NB4 (cell line): Measurements from ENCODE around the gene ITPR2.

Source experiments
- DNase-seq: peaks from one replicate; pipeline ENCODE4 v3.0.0; 2010; ENCODE audit warnings: low read depth
- H3K4me3 ChIP-seq: one replicate; pipeline ENCODE4 v1.5.1; 2011; ENCODE audit warnings: mild to moderate bottlenecking, low read depth, low read length, moderate library complexity
- MYC ChIP-seq: IDR thresholded peaks from 2 replicates; pipeline ENCODE4 v1.6.1; 2011; ENCODE audit warnings: low read depth, low read length
- POLR2A ChIP-seq: IDR thresholded peaks from 2 replicates; pipeline ENCODE4 v1.6.1; 2011; ENCODE audit warnings: mild to moderate bottlenecking; ENCODE audit not compliant: insufficient read length; ENCODE audit errors: extremely low read depth
- TF ChIP-seq, protein P1 (sequence below): IDR thresholded peaks from 2 replicates; pipeline ENCODE4 v1.6.1; 2011; ENCODE audit warnings: low read depth, low read length
- TF ChIP-seq, protein P2 (sequence below): IDR thresholded peaks from one replicate; pipeline ENCODE4 v1.5.1; 2012; ENCODE audit warnings: low read depth, low read length

The ITPR2 gene

DNA sequence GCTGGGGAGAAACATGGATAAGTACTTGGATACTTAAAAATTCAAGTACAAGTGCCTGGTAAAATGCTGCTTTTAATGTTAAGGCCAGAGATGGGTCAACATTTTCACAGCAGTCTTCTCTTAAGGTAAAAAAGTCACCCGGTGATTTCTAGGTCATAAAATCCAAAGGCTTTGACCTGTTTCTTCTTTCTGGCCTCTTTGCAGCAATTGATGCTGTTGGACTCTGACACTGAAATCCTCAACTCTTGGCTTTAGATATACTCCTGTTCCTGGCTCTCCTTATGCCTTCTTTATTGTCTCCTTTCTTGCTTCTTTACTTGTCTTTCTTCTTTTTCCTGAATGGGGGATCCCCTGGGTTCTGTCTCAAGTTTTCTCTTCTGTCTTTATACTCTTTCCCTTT, 448.5 kb downstream of the ITPR2 start:
- no peak for DNase-seq
- H3K4me3 ChIP-seq, result no peak overlapping the region
- TF ChIP-seq, protein P1, sequence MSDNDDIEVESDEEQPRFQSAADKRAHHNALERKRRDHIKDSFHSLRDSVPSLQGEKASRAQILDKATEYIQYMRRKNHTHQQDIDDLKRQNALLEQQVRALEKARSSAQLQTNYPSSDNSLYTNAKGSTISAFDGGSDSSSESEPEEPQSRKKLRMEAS, result no peak
- no peak for TF ChIP-seq POLR2A
- TF ChIP-seq, protein P2, sequence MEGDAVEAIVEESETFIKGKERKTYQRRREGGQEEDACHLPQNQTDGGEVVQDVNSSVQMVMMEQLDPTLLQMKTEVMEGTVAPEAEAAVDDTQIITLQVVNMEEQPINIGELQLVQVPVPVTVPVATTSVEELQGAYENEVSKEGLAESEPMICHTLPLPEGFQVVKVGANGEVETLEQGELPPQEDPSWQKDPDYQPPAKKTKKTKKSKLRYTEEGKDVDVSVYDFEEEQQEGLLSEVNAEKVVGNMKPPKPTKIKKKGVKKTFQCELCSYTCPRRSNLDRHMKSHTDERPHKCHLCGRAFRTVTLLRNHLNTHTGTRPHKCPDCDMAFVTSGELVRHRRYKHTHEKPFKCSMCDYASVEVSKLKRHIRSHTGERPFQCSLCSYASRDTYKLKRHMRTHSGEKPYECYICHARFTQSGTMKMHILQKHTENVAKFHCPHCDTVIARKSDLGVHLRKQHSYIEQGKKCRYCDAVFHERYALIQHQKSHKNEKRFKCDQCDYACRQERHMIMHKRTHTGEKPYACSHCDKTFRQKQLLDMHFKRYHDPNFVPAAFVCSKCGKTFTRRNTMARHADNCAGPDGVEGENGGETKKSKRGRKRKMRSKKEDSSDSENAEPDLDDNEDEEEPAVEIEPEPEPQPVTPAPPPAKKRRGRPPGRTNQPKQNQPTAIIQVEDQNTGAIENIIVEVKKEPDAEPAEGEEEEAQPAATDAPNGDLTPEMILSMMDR, result no peak

DNA sequence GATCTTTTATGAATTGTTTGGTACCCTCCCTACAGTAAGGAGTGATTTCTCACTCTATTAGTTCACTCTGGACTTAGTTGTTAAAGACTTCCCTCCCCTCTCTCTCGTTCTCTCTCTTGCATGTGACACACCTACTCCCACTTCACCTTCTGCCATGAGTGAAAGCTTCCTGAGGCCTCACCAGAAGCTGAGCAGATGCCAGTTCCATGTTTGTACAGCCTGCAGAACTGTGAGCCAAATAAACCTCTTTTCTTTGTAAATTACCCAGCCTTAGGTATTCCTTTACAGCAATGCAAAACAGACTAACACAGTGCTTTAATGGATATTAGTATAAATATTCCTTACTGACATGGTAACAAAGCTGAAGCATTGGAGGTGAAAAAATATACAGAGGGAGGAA, 450.0 kb downstream of the ITPR2 start:
- DNase-seq, result no peak
- H3K4me3 ChIP-seq, result no peak overlapping the region
- TF ChIP-seq POLR2A, result no peak
- TF ChIP-seq, protein P2, result no peak
- TF ChIP-seq MYC, result no peak

DNA sequence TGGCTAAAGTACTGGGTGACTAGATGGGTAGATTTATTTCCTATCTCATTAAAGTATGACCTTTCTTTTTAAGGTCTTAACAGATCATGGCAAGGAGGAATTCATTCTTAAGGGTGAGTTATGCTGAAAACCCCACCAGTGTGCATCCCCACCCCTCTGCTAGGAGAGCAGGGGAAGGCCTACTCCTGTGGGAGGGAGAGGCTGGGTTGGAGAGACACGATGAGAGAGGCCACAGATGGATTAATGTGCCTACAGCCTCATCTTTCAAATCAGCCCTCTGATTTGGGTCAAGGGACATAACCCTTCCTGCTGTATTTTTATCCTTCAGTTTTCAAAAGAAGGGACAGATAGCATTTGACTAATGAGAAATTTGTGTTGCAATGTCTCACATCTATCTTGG, 452.1 kb downstream of the ITPR2 start:
- DNase-seq, result no peak
- TF ChIP-seq POLR2A (no peak), MYC (no peak)
- TF ChIP-seq, protein P2, result no peak
- TF ChIP-seq, protein P1, result no peak
- no peak overlapping the region for H3K4me3 ChIP-seq

DNA sequence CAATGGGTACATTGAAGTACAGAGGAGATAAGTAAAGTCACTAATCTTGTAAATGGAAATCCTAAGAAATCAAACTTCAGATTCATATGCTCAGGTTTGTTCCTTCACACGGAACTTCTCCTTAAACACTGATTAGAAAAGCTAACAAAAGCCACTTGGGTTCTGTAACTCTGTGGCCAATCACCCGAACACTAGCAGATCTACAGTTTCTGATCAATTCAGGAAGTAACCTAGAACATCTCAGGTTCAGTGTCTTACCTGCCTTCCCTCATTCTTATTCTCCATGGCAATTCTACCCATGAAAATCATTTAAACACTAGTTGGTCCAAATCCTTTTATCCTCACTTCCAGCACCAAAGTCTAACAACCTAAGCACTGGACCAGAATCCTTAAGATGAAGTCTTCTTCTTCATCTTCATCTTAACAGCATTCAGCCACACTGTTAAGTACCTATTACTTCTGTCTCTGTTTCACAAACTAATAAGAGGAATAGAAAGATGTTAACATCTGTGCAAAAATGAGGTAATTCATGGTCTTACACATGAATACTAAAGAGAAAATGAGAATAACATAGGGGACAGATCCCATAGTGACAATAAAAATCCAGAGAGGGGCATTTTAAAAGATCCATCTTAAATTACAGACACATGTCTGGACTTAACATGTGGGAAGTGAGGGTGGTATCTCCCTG, 453.1 kb downstream of the ITPR2 start:
- DNase-seq, result no peak
- H3K4me3 ChIP-seq, result no peak overlapping the region
- TF ChIP-seq POLR2A (no peak), MYC (no peak)
- TF ChIP-seq, protein P2, result no peak
- TF ChIP-seq, protein P1, result no peak

DNA sequence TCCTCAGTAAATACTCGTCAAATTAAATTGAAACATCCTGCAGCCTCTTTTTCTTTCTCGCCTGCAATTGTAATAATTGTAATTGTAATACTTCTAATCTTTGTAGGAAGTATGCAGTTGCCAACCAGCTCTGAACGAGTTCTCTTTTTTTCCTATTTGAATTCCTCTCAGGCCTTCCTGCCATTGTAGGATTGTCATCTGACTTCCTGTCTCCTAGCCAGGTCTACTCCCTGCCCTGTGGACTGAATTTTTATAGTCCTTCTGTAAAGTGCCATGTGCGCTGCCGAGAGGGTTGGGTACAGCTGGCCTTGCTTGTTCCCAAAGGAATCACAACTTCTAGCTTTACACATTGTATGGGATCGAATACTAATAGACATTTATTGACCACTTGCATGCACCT, 454.3 kb downstream of the ITPR2 start:
- TF ChIP-seq POLR2A (no peak), MYC (no peak)
- TF ChIP-seq, protein P1, result no peak
- TF ChIP-seq, protein P2, result no peak
- no peak for DNase-seq

More for the DNA sequence above, 454.3 kb downstream of the ITPR2 start:
- H3K4me3 ChIP-seq, result no peak overlapping the region
